Type B pancreatic cell (in vitro differentiated cells): ENCODE results near the gene TTC6. TPM values are rescaled to one million over a fixed set of nuclear protein-coding genes. Genes with fewer than 3 reads are reported as not detected.
A peak's percentile ranks its signal among the peaks of the same experiment; 100 is the strongest.

Experiments
- DNase-seq: peaks from one replicate; pipeline ENCODE4 v3.0.0; 2021; ENCODE audit warnings: mixed read lengths; ENCODE audit not compliant: unreplicated experiment; ENCODE audit errors: extremely low spot score
- H3K27ac Mint-ChIP-seq: 2 replicates; pipeline ENCODE4 v1.8.0; 2021; ENCODE audit warnings: mild to moderate bottlenecking, mixed read lengths
- H3K27me3 Mint-ChIP-seq: 2 replicates; pipeline ENCODE4 v1.8.0; 2021; ENCODE audit warnings: mixed read lengths
- H3K36me3 Mint-ChIP-seq: 2 replicates; pipeline ENCODE4 v1.8.0; 2021; ENCODE audit warnings: mixed read lengths
- H3K4me1 Mint-ChIP-seq: one replicate; pipeline ENCODE4 v1.8.0; 2021; ENCODE audit warnings: mixed read lengths; ENCODE audit not compliant: unreplicated experiment
- H3K4me3 Mint-ChIP-seq: 2 replicates; pipeline ENCODE4 v1.8.0; 2021; ENCODE audit warnings: mild to moderate bottlenecking, mixed read lengths
- H3K9me3 Mint-ChIP-seq: 2 replicates; pipeline ENCODE4 v1.8.0; 2021; ENCODE audit warnings: mixed read lengths
- total RNA-seq: library from RNA; stranded (reverse); gene quantifications from 2 replicates; pipeline ENCODE4 v1.2.1, GENCODE V29; 2021; ENCODE audit warnings: low replicate concordance
- TF ChIP-seq, protein P1 (sequence below): fragments of 200-600 bp; sonication (generic); conservative IDR thresholded peaks from 2 replicates; pipeline ENCODE4 v1.5.0; 2021; ENCODE audit warnings: antibody characterized with exemption, mild to moderate bottlenecking

TTC6 gene
- total RNA-seq, 1 donor from 2014 or later, result 4.6 TPM

- Mint-ChIP-seq H3K36me3 (peaks cover 7% of the 10 kb centered on the region), H3K4me1 (peaks cover 19% of the 10 kb centered on the region), H3K9me3 (no peaks in the 10 kb centered on the region), H3K4me3 (peak overlapping the region; percentile 94), H3K27ac (peak overlapping the region; percentile 99), H3K27me3 (peaks cover 87% of the 10 kb centered on the region)
- TF ChIP-seq, protein P1, sequence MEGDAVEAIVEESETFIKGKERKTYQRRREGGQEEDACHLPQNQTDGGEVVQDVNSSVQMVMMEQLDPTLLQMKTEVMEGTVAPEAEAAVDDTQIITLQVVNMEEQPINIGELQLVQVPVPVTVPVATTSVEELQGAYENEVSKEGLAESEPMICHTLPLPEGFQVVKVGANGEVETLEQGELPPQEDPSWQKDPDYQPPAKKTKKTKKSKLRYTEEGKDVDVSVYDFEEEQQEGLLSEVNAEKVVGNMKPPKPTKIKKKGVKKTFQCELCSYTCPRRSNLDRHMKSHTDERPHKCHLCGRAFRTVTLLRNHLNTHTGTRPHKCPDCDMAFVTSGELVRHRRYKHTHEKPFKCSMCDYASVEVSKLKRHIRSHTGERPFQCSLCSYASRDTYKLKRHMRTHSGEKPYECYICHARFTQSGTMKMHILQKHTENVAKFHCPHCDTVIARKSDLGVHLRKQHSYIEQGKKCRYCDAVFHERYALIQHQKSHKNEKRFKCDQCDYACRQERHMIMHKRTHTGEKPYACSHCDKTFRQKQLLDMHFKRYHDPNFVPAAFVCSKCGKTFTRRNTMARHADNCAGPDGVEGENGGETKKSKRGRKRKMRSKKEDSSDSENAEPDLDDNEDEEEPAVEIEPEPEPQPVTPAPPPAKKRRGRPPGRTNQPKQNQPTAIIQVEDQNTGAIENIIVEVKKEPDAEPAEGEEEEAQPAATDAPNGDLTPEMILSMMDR, result no peak
- DNase-seq, result no peak
Measured at GRCh38 chr14:37595809-37596621, 586 bp downstream of the TTC6 start.

DNA sequence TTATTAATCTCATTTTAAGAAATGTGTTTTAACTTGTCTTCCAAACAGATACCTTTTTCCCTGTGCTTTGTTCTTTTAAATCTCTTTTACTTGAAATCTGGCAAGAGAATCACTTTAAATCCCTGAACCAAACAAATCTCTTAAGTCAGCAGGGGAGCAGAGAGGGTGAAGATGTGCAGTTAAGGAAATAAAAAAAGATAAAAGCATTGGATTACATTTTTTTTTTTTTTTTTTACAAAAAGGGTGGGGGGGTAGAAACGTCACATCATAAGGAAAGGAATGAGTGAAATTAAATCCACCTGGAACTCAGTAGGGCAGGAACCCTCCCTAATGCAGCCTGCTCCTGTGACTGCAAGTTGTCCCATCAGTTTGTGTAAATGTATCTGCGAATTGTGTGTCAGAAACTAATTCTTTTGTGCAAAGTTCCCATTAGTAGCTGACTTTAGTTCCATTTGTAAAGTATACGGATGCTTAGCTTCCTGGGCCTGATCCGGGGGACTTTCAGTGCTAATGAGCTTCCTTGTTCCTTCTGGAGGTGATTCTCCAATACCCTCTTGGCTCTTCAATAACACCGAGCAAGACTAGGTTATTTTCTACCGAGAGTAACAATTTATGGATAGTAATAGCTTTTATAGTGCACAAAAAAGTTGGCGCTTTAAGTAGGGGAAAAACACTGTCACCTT lies 1.5 kb downstream of the TTC6 start:
- Mint-ChIP-seq H3K9me3 (no peaks in the 10 kb centered on the region), H3K4me3 (peak overlapping the region; percentile 94), H3K36me3 (peaks cover 3% of the 10 kb centered on the region), H3K27ac (peak overlapping the region; percentile 99), H3K4me1 (peaks cover 19% of the 10 kb centered on the region), H3K27me3 (peaks cover 89% of the 10 kb centered on the region)
- DNase-seq, result no peak
- TF ChIP-seq, protein P1, result no peak

- Mint-ChIP-seq H3K4me3 (peak overlapping the region; percentile 94), H3K27me3 (peaks cover 90% of the 10 kb centered on the region), H3K4me1 (peaks cover 19% of the 10 kb centered on the region), H3K36me3 (peaks cover 3% of the 10 kb centered on the region), H3K27ac (peak overlapping the region; percentile 99), H3K9me3 (no peaks in the 10 kb centered on the region)
- DNase-seq, result no peak
- TF ChIP-seq, protein P1, result peak; percentile 66
Measured at GRCh38 chr14:37597538-37597913, 2.1 kb downstream of the TTC6 start.

GRCh38 chr14:37597914-37598746 lies 2.7 kb downstream of the TTC6 start:
- Mint-ChIP-seq H3K36me3 (peaks cover 3% of the 10 kb centered on the region), H3K27ac (peak overlapping the region; percentile 50), H3K27me3 (peaks cover 90% of the 10 kb centered on the region), H3K4me3 (peak overlapping the region; percentile 94), H3K4me1 (peaks cover 19% of the 10 kb centered on the region), H3K9me3 (no peaks in the 10 kb centered on the region)
- TF ChIP-seq, protein P1, result peak; percentile 12
- DNase-seq, result no peak

- Mint-ChIP-seq H3K27ac (peak overlapping the region; percentile 62), H3K4me3 (peak overlapping the region; percentile 86), H3K36me3 (peaks cover 3% of the 10 kb centered on the region), H3K27me3 (peaks cover 90% of the 10 kb centered on the region), H3K9me3 (no peaks in the 10 kb centered on the region), H3K4me1 (peaks cover 19% of the 10 kb centered on the region)
- DNase-seq, result no peak
- TF ChIP-seq, protein P1, result no peak
Measured at GRCh38 chr14:37598747-37599506, 3.5 kb downstream of the TTC6 start.
